HepG2 (cell line): ENCODE results near the gene TRMT6. TPM values are rescaled to one million over a fixed set of nuclear protein-coding genes. Genes with fewer than 3 reads are reported as not detected.

Experiments used
- ATAC-seq: fragments of 200-7000 bp; cut with Tn5 transposase; 3 replicates; pipeline ENCODE4 v1.9.1; 2020; ENCODE audit warnings: mild to moderate bottlenecking, moderate library complexity
- BruUV-seq: library from RNA; stranded (reverse); fragments of 400-500 nt; replicated peaks from 2 replicates; lab custom pipeline; 2021; lab: Mats Ljungman, UMichigan
- CTCF ChIA-PET: fragments of 300-600 bp; formaldehyde crosslinking; extraction: SDS; loops from one replicate; lab custom pipeline; 2021; ENCODE audit warnings: low total read pairs, inconsistent platforms, low intra/inter-chr PET ratio; lab: Yijun Ruan, JAX
- POLR2A ChIA-PET: fragments of 350-600 bp; sonication (Branson Sonifier 250); formaldehyde crosslinking; loops from one replicate; lab custom pipeline; 2020; ENCODE audit warnings: antibody characterized with exemption, inconsistent platforms; lab: Yijun Ruan, JAX
- DNase-seq: peaks from one replicate; pipeline ENCODE4 v3.0.0-alpha.2; 2015; ENCODE audit warnings: low spot score
- FAIRE-seq: peaks from 3 replicates; lab custom pipeline; 2011; peaks lifted over from hg19 to GRCh38; lab: Jason Lieb, UNC
- H2AFZ ChIP-seq: one replicate; pipeline ENCODE4 v1.6.1; 2011; ENCODE audit warnings: low read length, inconsistent platforms
- H3K27ac ChIP-seq: fragments of 300-600 bp; 3 replicates; pipeline ENCODE4 v1.8.0; 2011; ENCODE audit warnings: mixed run types, mild to moderate bottlenecking, mixed read lengths, low read length, inconsistent platforms; ENCODE audit not compliant: insufficient read depth; ENCODE audit errors: extremely low read length
- H3K27me3 ChIP-seq, 2 experiments: fragments of 200-600 bp in 1 of 2; 2 replicates in 1 of 2; 3 replicates in 1 of 2; pipeline versions ENCODE4 v1.6.0 to v1.8.0; 2011; ENCODE audit warnings: low read length in 2 of 2, mild to moderate bottlenecking in 2 of 2, moderate library complexity in 2 of 2, inconsistent platforms in 1 of 2; ENCODE audit not compliant: insufficient read depth in 2 of 2, control insufficient read depth in 1 of 2
- H3K36me3 ChIP-seq, 2 experiments: fragments of 200-600 bp in 1 of 2; replicated peaks in 1 of 2; 2 replicates in 1 of 2; 3 replicates in 1 of 2; pipeline versions ENCODE4 v1.5.1 to v1.8.0; 2011; ENCODE audit warnings: low read length in 2 of 2, inconsistent platforms in 1 of 2; ENCODE audit not compliant: insufficient read depth in 2 of 2, control insufficient read depth in 1 of 2
- H3K4me1 ChIP-seq: 2 replicates; pipeline ENCODE4 v1.5.1; 2012; ENCODE audit warnings: low read length, inconsistent platforms; ENCODE audit not compliant: insufficient read depth
- H3K4me2 ChIP-seq: 2 replicates; pipeline ENCODE4 v1.6.0; 2011; ENCODE audit warnings: low read depth, low read length, inconsistent platforms
- H3K4me3 ChIP-seq, 3 experiments: fragments of 200-600 bp in 1 of 3; sonication (generic), shearing (Covaris generic) in 1 of 3; replicated peaks in 1 of 3; 2 replicates each; pipeline ENCODE4 v1.5.1; 2011 to 2016; ENCODE audit warnings: low read length in 3 of 3, inconsistent platforms in 2 of 3, low read depth in 2 of 3, mild to moderate bottlenecking in 2 of 3, control low read depth in 1 of 3, mixed read lengths in 1 of 3; ENCODE audit not compliant: insufficient read depth in 1 of 3
- H3K79me2 ChIP-seq: one replicate; pipeline ENCODE4 v1.6.1; 2011; ENCODE audit warnings: low read length, inconsistent platforms; ENCODE audit not compliant: insufficient read depth
- H3K9ac ChIP-seq: 2 replicates; pipeline ENCODE4 v1.6.0; 2011; ENCODE audit warnings: mild to moderate bottlenecking, low read depth, low read length, inconsistent platforms; ENCODE audit not compliant: insufficient read depth
- H3K9me3 ChIP-seq: 2 replicates; pipeline ENCODE4 v1.5.1; 2012; ENCODE audit warnings: mild to moderate bottlenecking, low read length
- H4K20me1 ChIP-seq: 2 replicates; pipeline ENCODE4 v1.6.0; 2011; ENCODE audit warnings: inconsistent platforms, mild to moderate bottlenecking, low read length, moderate library complexity; ENCODE audit not compliant: insufficient read depth
- HBP1 ChIP-seq: IDR thresholded peaks from 2 replicates; pipeline ENCODE4 v1.6.1; 2016; ENCODE audit warnings: low read depth, control low read depth
- HHEX ChIP-seq: IDR thresholded peaks from 2 replicates; pipeline ENCODE4 v1.6.1; 2016; ENCODE audit warnings: control low read depth
- MTERF4 ChIP-seq: sonication (generic); formaldehyde crosslinking; IDR thresholded peaks from 2 replicates; pipeline ENCODE4 v1.8.0; 2023; ENCODE audit warnings: mild to moderate bottlenecking, missing genetic modification reagents
- MXD4 ChIP-seq: IDR thresholded peaks from 2 replicates; pipeline ENCODE4 v1.6.1; 2016; ENCODE audit warnings: mild to moderate bottlenecking, missing biosample characterization, missing genetic modification reagents
- MYPOP ChIP-seq: sonication (generic); formaldehyde crosslinking; IDR thresholded peaks from 2 replicates; pipeline ENCODE4 v1.8.1; 2023; ENCODE audit warnings: mild to moderate bottlenecking, moderate library complexity, missing genetic modification reagents
- NONO ChIP-seq, 2 experiments: fragments of 450-650 bp in 1 of 2; sonication (generic) in 1 of 2; formaldehyde crosslinking in 1 of 2; IDR thresholded peaks in 1 of 2; conservative IDR thresholded peaks in 1 of 2; 2 replicates each; pipeline versions ENCODE4 v1.6.1 to v1.8.0; 2017 to 2022; ENCODE audit warnings: mild to moderate bottlenecking in 1 of 2, missing genetic modification reagents in 1 of 2, moderate library complexity in 1 of 2
- PLSCR1 ChIP-seq: sonication (generic); formaldehyde crosslinking; IDR thresholded peaks from 2 replicates; pipeline ENCODE4 v1.5.0; 2020; ENCODE audit warnings: missing genetic modification reagents, mild to moderate bottlenecking, borderline replicate concordance
- ZNF496 ChIP-seq: sonication (generic); formaldehyde crosslinking; IDR thresholded peaks from 2 replicates; pipeline ENCODE4 v1.8.1; 2023; ENCODE audit warnings: mild to moderate bottlenecking, moderate library complexity, missing genetic modification reagents; ENCODE audit not compliant: insufficient replicate concordance
- WGBS: methylation state at CpG from one replicate; pipeline ENCODE4 v1.1.6; 2017; ENCODE audit warnings: low lambda C conversion rate; 5-methylcytosine and 5-hydroxymethylcytosine counted together
- in situ Hi-C: cut with HindIII; loops from 2 replicates; pipeline ENCODE4 v1.10.0; 2017; ENCODE audit warnings: low pct_unique_long_range_greater_than_20kb; ENCODE audit not compliant: extremely low pct_ligation_motif_present
- intact Hi-C: fragments of 100-400 bp; cut with micrococcal nuclease; formaldehyde crosslinking; loops from one replicate; pipeline ENCODE4 v1.10.0; 2022; ENCODE audit not compliant: unreplicated experiment
- polyA plus RNA-seq, 8 experiments: library from polyadenylated mRNA; depleted of rRNA in 3 of 8; stranded (reverse) in 7 of 8; unstranded in 1 of 8; fragments of >200 nt; fragmentation: Illumina TruSeq in 4 of 8; extraction: Trizol in 4 of 8; gene quantifications; 2 replicates each; pipeline versions ENCODE4 v1.2.1 to v1.2.3, GENCODE V29; 2011 to 2016; ENCODE audit warnings: low read depth in 4 of 8, missing spikeins in 1 of 8, mixed read lengths in 1 of 8; ENCODE audit not compliant: insufficient read depth in 1 of 8
- total RNA-seq, 5 experiments: library from RNA; depleted of rRNA; stranded (reverse); fragments of >200 nt; fragmentation: Illumina TruSeq; extraction: Trizol; gene quantifications; 2 replicates each; pipeline ENCODE4 v1.2.3, GENCODE V29; 2016; ENCODE audit warnings: low read depth in 1 of 5

TRMT6 gene
- total and polyA plus RNA-seq, 2 of the 13 experiments (the other 11 are each of a cell fraction or from before 2014, with no cell fraction given), result 10.5 to 37.8 TPM

- no peaks in the 10 kb centered on the region for H3K36me3 ChIP-seq
- H3K4me1 ChIP-seq, result peaks cover 13% of the 10 kb centered on the region
- no peaks in the 10 kb centered on the region for H3K9me3 ChIP-seq
- in situ Hi-C loops, result no loop called here
- no peak overlapping the region for H2AFZ ChIP-seq
- WGBS, result 0% methylated on average over 6 of the region's 6 CpGs
- H3K79me2 ChIP-seq, result no peaks in the 10 kb centered on the region
- no peak for FAIRE-seq
- H3K27ac ChIP-seq, result no peak overlapping the region
- H3K9ac ChIP-seq, result no peak overlapping the region
- POLR2A ChIA-PET, result no interaction called here
- peaks cover 0 to 3% of the 10 kb centered on the region in 2 experiments; a peak in 1 of 5 replicates for H3K27me3 ChIP-seq
- CTCF ChIA-PET, result no interaction called here
- BruUV-seq, result no TSS peak
- TF ChIP-seq MTERF4 (CRISPR knock-in tag), result no peak
- no peak for TF ChIP-seq MXD4 (CRISPR knock-in tag)
- no peak for TF ChIP-seq PLSCR1 (CRISPR knock-in tag)
- no peak for TF ChIP-seq HBP1 (CRISPR knock-in tag)
- no peak for TF ChIP-seq NONO (IDR thresholded peaks at IDR 0.05)
- no peak for TF ChIP-seq NONO (CRISPR knock-in tag; conservative IDR thresholded peaks at IDR 0.05)
- TF ChIP-seq HHEX, result no peak
- TF ChIP-seq MYPOP (CRISPR knock-in tag), result no peak
- TF ChIP-seq ZNF496 (CRISPR knock-in tag), result no peak
- H3K4me2 ChIP-seq, result no peak overlapping the region
- no peaks in the 10 kb centered on the region for H4K20me1 ChIP-seq
- H3K4me3 ChIP-seq, result no peak overlapping the region
- DNase-seq, result no peak
- ATAC-seq, result no peak
- intact Hi-C loops, result no loop called here
Observed at GRCh38 chr20:5910186-5910585, 40.1 kb downstream of the TRMT6 start.
